ENCODE measurements around the gene TBC1D8. TPM values are rescaled to one million over a fixed set of nuclear protein-coding genes. Genes with fewer than 3 reads are reported as not detected.

Gene TBC1D8
- total and polyA plus RNA-seq, 7 donors: 8.7 to 163 (median 50.4) TPM

DNA sequence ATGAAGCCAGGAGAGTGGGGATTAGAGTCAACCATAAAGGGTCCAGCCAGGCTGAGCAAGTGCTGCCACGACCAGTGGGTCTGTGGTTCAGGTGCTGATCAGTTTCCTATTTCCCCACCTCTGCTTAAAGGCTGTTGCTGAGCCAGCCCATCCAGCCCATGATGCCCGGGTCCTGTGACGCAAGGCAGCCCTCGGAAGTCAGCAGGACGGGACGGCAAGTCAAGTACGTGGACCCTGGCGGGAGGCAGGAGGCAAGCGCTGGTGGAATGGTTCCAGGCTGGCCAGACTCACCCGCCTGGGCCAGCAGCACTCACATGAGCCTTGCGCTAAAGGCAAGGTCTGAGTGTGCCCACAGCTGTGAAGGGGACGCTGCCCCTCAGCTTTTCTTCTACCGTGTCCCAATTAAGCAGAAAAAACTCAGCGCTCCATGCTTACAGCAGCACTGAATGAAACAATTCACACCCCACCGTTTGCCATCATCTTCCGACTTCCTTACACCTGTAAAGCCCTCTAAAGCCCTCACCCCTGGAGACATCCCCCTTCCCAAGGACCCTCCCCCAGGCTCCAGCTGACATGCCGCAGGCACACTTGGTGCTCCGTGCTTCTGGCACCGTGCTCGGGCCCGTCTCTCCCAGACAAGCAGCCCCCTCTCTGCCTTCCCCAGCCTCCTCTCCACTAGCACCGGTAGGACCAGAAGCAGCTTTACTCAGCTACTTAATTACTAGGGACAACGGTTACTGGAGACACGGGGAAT is 160.4 kb downstream of the TBC1D8 start:
- Histone ChIP-seq H3K4me1 (no peaks in the 10 kb centered on the region), H3K4me3 (no peak overlapping the region), H3K9me3 (no peaks in the 10 kb centered on the region), H3K27ac (no peak overlapping the region), H3K36me3 (ENCODE audit: insufficient read depth in 1 of 2, low read depth in 1 of 2) (peaks cover 0 to 56% of the 10 kb centered on the region in 2 donors), H3K27me3 (ENCODE audit: insufficient read depth in 3 of 3, low read length in 2 of 3) (no peaks in the 10 kb centered on the region)
- TF ChIP-seq, protein P1, sequence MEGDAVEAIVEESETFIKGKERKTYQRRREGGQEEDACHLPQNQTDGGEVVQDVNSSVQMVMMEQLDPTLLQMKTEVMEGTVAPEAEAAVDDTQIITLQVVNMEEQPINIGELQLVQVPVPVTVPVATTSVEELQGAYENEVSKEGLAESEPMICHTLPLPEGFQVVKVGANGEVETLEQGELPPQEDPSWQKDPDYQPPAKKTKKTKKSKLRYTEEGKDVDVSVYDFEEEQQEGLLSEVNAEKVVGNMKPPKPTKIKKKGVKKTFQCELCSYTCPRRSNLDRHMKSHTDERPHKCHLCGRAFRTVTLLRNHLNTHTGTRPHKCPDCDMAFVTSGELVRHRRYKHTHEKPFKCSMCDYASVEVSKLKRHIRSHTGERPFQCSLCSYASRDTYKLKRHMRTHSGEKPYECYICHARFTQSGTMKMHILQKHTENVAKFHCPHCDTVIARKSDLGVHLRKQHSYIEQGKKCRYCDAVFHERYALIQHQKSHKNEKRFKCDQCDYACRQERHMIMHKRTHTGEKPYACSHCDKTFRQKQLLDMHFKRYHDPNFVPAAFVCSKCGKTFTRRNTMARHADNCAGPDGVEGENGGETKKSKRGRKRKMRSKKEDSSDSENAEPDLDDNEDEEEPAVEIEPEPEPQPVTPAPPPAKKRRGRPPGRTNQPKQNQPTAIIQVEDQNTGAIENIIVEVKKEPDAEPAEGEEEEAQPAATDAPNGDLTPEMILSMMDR (IDR thresholded peaks at IDR 0.05): no peak
- WGBS, 3 donors: 76 to 79% (median 76%) methylated on average over 24 of the region's 24 CpGs
- peak in 1 of 4 donors; percentile 13 for ATAC-seq
- intact Hi-C loops (cut with DNase I): no loop called here
- no peak for DNase-seq

DNA sequence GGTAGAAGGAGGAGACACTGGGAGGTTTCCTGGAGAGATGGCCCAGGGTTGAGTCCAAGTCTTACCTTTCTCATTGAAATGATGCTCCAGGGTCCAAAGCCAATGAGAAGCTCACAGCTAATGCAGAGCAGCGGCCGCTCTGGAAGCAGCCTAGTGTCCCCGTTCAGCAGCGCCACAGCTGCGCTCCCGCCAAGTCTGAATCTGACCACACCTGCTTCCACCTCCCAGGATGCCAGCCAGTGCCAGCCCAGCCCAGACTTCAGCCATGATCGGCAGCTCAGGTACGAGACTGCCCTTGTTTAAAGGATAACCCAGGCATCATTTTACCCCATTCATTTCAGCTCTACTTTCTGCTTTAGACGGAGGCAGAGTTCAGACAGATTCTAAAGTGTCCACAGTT is 161.0 kb downstream of the TBC1D8 start:
- TF ChIP-seq, protein P1 (IDR thresholded peaks at IDR 0.05): no peak
- Histone ChIP-seq H3K4me1 (no peaks in the 10 kb centered on the region), H3K4me3 (no peak overlapping the region), H3K27me3 (ENCODE audit: insufficient read depth in 3 of 3, low read length in 2 of 3) (no peaks in the 10 kb centered on the region), H3K9me3 (no peaks in the 10 kb centered on the region), H3K27ac (no peak overlapping the region), H3K36me3 (ENCODE audit: insufficient read depth in 1 of 2, low read depth in 1 of 2) (peaks cover 0 to 49% of the 10 kb centered on the region in 2 donors)
- ATAC-seq: no peak
- 90% methylated on average over 9 of the region's 9 CpGs for WGBS, 3 donors
- DNase-seq: no peak
- intact Hi-C loops (cut with DNase I): no loop called here

DNA sequence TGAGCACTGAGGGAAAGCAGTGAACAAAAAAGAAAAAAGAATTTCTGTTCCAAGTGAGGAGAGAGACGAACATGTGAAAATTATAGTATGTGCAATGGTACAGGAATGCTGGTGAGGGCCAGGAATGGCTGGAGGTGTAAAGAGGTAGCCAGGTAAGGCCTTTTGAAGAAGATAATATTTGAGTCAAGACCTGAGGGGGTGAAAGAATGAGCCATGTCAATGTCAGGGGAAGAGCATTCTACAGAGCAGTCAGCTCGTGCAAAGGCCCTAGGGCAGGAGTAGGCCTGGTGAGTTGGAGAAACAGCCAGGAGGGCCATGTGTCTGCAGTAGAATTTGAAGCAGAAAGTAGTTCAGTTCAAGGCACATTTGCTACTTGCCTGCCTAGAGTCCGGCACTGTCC is 161.5 kb downstream of the TBC1D8 start:
- H3K27me3 ChIP-seq (ENCODE audit: insufficient read depth in 3 of 3, low read length in 2 of 3): no peaks in the 10 kb centered on the region
- no peak for DNase-seq
- TF ChIP-seq, protein P1 (IDR thresholded peaks at IDR 0.05): no peak
- H3K4me3 ChIP-seq: no peak overlapping the region
- peaks cover 0 to 44% of the 10 kb centered on the region in 2 donors for H3K36me3 ChIP-seq (ENCODE audit: insufficient read depth in 1 of 2, low read depth in 1 of 2)
- H3K9me3 ChIP-seq: no peaks in the 10 kb centered on the region
- H3K4me1 ChIP-seq: no peaks in the 10 kb centered on the region
- intact Hi-C loops (cut with DNase I): loop anchor here in 1 of 2 donors (10.0 kb wide), 1 partner anchor 175 kb away; no protein-coding TSS in a partner anchor
- ATAC-seq: no peak
- no peak overlapping the region for H3K27ac ChIP-seq
- WGBS, 3 donors: 86 to 93% (median 89%) methylated on average over 3 of the region's 3 CpGs

DNA sequence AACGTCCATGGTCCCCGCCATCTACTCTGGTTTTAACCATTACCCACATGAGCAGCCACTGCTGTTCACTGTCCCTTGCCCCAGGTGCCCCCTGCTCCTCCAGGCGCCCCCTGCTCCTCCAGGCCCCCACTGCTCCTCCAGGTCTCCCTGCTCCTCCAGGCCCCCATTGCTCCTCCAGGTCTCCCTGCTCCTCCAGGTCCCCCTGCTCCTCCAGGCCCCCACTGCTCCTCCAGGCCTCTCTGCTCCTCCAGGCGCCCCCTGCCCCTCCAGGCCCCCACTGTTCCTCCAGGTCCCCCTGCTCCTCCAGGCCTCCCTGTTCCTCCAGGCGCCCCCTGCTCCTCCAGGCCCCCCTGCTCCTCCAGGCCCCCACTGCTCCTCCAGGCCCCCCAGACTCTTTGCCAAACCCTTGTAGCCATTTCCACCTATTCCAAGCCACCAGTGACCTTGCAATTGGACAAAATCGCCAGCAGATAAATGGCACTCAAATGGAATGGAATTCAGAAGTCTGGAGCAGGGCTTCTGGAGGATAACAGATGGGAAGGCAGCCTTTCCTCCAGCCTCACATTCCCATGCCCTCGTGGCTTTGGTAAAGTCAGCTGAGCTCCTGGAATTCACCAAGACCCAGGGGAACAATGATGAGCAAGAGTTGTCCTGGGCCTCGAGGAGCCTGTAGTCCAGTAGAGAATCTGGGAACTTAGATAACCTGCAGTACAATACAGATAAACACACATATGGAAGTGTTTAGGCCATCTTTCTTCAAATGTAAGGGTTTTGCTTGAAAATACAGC is 162.4 kb downstream of the TBC1D8 start:
- Histone ChIP-seq H3K9me3 (no peaks in the 10 kb centered on the region), H3K4me3 (no peak overlapping the region), H3K4me1 (no peaks in the 10 kb centered on the region), H3K27ac (no peak overlapping the region), H3K27me3 (ENCODE audit: insufficient read depth in 3 of 3, low read length in 2 of 3) (no peaks in the 10 kb centered on the region), H3K36me3 (ENCODE audit: insufficient read depth in 1 of 2, low read depth in 1 of 2) (peaks cover 0 to 37% of the 10 kb centered on the region in 2 donors)
- WGBS, 3 donors: 71 to 80% (median 79%) methylated on average over 8 of the region's 8 CpGs
- intact Hi-C loops (cut with DNase I): loop anchor here in 1 of 2 donors (10.0 kb wide), 1 partner anchor 174 kb away; no protein-coding TSS in a partner anchor
- ATAC-seq: no peak
- TF ChIP-seq, protein P1 (IDR thresholded peaks at IDR 0.05): no peak
- no peak for DNase-seq

Measured in psoas muscle (tissue), 8 donors.